Bronchial smooth muscle cell (primary cell): ENCODE measurements around the gene SRD5A2. TPM values are rescaled to one million over a fixed set of nuclear protein-coding genes. Genes with fewer than 3 reads are reported as not detected.

Source experiments
- total RNA-seq: library from RNA; depleted of rRNA; stranded (reverse); fragments of >200 nt; gene quantifications from 2 replicates; pipeline ENCODE4 v1.2.1, GENCODE V29; 2014

SRD5A2 gene
- total RNA-seq = not detected in 2 replicates

GRCh38 chr2:31580321-31581117 lies at the start of gene SRD5A2:
SRD5A2 (minus strand) TSS chr2:31580938; CDS start chr2:31580900, 38 bp downstream.

Other genes with a start within 250 kb of the SRD5A2 start
- gene XDH, start 166.2 kb downstream of the SRD5A2 start, total RNA-seq = 0.16 and 0.17 TPM in 2 replicates